GM18526 (cell line): Measurements from ENCODE around the gene EPB41L1.

Experiments used
- POLR2A ChIP-seq: IDR thresholded peaks from 3 replicates; pipeline ENCODE4 v1.6.1; 2011; ENCODE audit not compliant: insufficient read length; ENCODE audit errors: extremely low read depth

EPB41L1 gene

DNA sequence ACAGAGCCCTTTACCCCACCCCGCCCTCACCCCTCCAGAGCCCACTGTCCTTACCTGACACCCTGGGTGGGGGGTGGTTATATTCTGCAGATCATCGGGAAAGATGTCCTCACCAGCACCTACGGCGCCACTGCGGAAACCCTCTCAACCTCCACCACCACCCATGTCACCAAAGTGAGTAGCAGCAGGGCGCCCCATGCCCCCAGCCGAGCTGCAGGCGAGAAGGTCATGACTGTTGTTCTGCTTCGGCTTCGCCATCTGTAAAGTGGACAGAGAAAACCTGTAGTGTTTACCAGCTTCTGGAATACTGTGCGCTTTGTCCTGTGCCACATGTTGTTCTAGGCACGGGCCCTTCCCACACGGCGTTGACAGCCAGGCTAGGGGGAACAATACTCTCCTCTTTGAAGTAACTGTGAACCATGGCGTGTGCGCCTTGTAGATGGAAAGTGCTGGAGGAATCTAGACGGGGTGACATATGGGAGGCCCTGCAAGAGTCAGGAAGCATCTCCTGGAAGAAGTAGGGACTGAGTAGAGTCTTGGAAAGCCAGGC lies 65.2 kb downstream of the EPB41L1 start:
- no peak for TF ChIP-seq POLR2A

DNA sequence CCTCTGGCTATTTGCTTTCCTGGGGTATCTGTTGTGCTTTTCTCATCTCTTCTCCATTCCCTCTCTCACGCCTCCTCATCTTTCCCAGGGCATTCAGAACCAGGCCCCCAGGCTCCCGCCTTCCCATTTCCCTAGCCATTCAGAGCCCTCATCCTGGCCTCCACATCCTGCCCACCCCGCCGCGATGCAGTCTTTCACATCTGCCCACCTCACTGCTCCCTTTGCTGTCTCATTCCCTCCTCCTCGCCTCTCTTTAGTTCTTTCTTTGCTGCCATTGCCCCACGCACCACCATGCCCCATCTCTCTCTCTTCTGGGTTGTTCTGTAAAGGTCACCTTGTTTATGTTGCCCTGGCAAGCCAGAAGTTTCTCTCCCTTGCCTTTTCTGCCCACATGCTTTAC lies 71.1 kb downstream of the EPB41L1 start:
- TF ChIP-seq POLR2A: no peak

DNA sequence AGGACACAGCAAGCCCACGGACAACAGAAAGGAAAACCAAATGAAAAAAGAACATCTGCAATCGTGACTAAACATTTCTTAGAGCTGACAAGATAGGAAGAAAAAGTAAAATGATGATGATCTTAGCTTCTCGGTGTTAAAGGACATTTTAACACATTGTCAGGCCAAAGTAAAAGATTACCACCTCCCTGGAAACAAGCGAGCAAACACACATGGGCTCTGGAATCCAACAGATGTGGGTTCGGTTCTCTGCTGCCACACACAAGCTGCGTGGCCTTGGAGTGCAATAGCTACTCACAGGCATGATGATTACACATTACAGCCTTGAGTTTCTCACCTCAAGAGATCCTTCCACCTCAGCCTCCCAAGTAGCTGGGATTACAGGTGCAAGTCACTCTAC lies 74.2 kb downstream of the EPB41L1 start:
- TF ChIP-seq POLR2A: no peak

DNA sequence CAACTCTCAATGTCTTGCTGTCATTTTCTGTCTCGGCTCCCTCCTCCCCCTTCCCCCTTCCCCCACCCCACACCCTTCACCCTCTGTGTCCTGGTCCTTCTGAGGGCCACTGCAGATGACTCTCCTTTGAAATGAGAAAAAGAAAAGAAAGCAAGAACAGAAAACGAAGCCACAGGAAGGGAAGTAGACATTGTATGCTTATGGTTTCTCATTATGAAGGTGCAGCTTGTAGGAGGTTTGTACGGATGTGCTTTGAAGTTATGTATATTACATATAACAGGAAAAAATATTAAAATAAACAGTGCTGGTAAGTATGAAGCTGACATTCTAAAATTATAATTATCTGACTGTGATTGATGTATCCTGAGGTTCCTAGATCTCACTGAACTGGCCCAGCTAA lies 75.5 kb downstream of the EPB41L1 start:
- TF ChIP-seq POLR2A: no peak

DNA sequence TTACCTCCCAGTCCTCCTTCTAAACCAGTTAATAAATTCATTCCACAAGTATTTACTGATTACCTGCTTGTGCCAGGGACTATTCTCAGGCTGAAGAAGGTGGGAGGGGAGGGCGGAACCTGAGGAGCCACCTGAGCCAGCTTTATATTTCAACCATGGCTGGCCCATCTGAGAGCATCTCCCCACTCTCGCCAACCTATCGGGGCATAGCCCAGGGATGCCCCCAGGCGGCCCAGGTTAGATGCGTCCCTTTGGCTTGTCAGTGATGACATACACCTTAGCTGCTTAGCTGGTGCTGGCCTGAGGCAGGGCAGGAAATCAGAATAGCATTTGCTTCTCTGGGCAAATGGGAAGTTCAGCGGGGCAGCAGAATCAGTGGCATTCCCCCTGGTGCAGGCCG lies 76.8 kb downstream of the EPB41L1 start:
- no peak for TF ChIP-seq POLR2A

DNA sequence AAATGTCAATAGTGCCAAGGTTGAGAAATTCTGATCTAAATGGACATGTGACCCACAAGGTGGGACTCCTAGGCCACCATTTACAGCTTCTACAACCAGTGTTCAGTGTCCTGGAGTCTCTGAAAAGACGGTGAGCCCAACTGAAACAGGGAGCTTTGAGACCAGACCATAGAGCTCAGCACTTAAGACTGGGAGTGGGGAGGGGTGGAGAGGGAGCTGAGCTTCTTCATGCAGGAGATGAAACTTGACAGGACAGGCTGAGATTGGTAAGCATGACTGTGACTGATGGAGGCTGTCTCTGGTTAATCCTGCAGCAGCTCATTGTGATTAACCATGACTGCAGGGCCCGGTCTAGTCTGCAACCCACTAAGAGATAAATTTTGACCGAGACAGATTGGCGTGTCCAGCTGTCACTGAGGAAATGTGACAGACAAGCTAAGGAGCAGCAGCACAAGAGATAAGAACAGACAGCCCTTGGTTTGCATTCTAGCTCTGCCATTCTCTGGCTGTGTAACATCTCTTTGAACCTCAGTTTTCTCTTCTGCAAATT lies 80.3 kb downstream of the EPB41L1 start:
- no peak for TF ChIP-seq POLR2A

DNA sequence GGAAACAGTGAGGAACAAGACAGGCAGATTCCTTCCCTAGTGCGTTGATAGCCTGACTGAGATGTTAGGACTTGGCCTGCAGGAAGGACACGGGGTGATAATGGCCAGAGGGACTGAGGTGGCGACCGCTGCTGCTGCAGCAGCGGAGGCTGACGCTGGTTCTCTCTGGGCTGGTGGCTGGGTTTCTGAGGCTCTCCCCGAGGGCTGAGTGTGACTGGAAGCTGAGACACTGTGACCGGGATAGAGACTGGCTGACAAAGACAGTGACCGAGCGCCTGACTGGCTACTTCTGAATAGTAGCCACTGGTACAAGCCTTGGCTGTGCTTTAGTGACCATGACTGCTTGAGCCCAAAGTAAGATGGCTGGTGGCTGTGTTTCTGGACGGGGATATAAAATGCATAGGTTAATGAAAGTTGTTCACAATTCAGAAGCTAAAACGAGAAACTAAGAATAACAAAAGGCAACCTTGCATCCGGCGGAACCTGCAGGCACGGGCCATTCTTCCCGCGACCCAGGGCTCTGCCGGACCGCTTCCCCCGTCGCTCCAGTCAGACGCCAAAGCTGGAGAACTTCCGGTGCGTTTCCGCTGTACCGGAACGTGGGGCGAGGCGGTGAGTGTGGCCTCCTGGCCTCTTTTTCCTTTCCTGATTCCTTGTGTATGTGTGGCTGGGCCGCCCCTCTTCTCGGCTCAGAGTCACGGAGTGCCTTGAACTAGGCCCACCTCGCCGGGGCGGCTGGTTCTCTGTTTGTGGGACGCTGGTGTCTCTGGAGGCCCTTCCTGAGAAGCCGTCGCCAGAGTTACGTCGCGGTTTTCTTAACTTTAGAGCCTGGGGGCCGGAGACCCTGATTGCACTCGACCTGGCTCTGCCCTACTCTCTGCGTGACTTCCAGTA lies 81.6 kb downstream of the EPB41L1 start, which contains the start of gene AAR2:
Gene AAR2 (plus strand): TSS at position 587 of the 894 bp plus-strand sequence. CDS start 3,391 bp downstream, outside the sequence.
- peak; percentile 83 for TF ChIP-seq POLR2A

DNA sequence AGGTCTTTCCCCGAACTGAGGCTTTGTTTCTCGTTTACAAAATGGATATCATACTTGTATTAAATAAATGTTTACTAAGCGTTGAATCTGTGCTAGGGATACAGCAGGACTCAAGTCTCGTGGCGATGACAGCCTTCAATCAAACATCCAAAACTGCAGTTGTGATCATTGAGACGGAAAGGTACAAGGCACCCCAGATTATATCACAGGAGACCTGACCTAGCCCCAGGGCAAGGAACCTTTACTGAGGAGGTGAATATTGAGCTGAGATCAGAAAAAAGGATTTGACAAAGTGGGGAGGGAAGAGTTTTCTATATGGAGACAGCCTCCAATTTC lies 82.2 kb downstream of the EPB41L1 start:
- TF ChIP-seq POLR2A: no peak

DNA sequence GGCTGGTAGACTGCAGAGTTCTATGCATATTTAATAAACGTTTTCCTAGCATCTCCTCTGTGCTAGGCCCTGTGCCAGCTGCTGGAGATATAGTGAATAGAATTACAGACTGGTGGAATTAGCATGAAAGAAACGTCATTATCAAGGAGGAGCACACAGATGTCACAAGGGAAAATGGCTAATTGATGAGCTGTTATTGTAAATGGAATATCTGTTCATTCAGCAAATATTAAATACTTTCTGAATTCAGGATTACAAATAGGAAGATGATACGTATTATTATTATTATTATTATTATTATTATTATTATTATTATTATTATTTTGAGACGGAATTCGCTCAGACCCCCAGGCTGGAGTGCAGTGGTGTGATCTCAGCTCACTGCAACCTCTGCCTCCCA lies 82.9 kb downstream of the EPB41L1 start:
- TF ChIP-seq POLR2A: no peak

DNA sequence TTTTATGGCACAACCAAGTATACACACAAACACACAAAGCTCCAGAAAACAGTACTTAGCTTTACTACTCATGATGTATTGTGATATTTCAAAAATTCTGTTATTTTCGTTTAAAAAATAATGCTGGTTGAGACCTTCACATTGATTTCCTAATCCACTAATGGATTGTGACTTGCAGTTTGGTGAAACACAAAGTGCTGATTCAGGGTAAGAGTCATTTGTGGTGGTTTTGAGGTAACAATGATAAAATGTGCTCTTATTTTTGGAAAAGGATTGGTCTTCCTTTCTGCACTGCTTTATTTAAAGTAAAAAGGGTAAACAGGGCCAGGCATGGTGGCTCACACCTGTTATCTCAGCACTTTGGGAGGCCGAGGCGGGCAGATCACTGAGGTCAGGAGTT lies 83.6 kb downstream of the EPB41L1 start:
- no peak for TF ChIP-seq POLR2A

DNA sequence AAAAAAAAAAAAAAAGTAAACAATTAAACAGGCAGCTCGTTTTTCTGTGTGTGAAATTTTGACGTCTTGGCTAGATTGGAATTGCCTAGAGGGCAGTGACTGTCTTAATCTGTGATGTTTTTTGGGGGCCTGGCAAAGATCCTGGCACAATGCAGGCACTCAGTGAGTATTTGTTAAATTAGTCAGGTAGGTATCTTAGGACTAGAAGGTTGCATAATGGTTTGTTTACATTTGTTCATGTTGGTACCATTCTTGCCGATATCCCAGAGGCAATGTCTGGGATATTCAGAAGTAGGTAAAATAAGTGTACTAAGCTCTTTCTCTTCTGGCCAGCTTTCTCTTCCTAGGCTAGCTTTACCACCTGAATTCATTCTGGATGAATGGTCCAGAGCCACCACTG lies 84.2 kb downstream of the EPB41L1 start:
- no peak for TF ChIP-seq POLR2A

DNA sequence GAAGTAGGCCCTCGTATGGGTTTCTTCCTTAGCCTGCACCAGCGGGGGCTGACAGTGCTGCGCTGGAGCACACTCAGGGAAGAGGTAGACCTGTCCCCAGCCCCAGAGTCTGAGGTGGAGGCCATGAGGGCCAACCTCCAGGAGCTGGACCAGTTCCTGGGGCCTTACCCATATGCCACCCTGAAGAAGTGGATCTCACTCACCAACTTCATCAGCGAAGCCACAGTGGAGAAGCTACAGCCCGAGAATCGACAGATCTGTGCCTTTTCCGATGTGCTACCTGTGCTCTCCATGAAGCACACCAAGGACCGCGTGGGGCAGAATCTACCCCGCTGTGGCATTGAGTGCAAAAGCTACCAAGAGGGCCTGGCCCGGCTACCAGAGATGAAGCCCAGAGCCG lies 85.5 kb downstream of the EPB41L1 start:
- TF ChIP-seq POLR2A: no peak

DNA sequence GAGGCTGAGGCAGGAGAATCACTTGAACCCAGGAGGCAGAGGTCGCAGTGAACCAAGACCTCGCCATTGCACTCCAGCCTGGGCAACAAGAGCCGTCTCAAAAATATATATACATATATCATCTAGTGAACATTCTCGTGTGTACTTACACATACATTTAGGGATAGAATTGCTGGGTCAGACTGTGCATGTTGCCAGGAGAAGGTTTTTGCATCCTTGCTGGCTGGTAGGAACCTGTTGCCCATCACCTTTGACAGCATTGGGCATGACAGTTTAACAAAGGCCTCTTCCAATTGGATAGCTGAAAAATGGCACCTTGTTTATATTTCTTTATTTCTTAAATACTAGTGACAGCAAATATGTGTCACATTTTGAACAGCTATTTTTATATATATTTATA lies 87.1 kb downstream of the EPB41L1 start:
- no peak for TF ChIP-seq POLR2A

DNA sequence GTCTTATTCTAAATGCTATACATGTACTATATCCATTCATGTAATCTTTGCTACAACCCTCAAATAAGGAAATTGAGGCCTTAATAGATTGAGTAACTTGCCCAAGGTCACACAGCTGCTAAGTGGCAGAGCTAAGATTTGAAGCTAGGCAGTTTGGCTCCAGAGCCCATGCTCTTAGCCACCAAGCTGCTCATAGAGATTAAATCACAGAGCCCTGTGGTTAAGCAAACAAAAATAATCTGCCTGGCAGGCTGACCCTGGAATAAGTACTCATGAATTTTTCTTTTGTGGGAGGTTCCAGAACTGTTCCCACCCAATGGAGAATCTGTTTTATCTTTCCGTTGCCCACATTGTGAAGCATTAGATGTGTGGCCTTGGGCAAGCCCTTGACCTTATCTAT lies 89.2 kb downstream of the EPB41L1 start:
- no peak for TF ChIP-seq POLR2A

DNA sequence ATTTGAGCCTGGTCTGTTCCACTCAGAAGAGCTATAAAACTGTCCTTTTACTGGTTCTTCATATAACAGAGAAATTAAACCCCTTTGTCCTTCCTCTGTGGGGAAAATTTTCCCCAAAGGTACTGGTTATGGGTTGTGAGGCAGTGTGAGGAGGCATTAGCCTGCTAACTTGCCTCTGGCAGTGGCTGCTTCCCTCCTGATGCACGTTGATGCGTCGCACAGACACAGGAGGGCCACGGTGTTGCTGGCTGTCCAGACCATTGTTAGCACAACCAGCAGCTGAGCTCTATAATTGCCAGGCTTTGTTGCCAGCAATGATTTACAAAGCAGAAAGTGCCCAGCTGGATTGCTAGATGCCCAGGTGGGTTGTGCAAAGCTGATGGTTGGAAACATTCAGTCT lies 91.9 kb downstream of the EPB41L1 start:
- TF ChIP-seq POLR2A: no peak

DNA sequence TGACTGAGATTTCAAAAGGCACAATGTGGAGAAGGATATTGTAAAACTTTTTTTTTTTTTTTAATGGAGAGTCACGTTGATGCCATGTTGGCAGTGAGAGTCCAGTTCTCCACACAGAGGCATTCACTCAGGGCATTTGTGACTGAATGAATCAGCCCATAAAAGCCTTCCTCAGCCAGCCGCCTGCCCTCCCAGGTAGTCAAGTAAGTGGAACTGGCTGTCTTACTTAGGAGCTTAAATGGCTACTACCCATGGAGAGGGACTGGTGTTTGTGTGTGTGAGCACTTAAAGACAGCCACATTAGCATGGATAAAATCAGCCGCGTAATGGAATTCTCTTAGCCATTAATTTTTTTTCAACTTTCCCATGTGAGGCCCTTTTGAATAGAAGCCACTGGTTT lies 94.3 kb downstream of the EPB41L1 start:
- no peak for TF ChIP-seq POLR2A
